ENCODE measurements around the gene PTPN6.

GRCh38 chr12:6939191-6939540, 12.0 kb upstream of the PTPN6 start:
- TF ChIP-seq CTCF (conservative IDR thresholded peaks at IDR 0.05; ENCODE audit: low read depth, low read length): no peak
- no peak for TF ChIP-seq EZH2 (IDR thresholded peaks at IDR 0.05; ENCODE audit: borderline replicate concordance, low read depth, low read length, poor library complexity, severe bottlenecking)

All from A673 (cell line).